KOPT-K1 (cell line): Measurements from ENCODE around the gene TPK1.
"Not testable (repeated sequence)": the region's sequence is repeated elsewhere in the genome, so short reads cannot be mapped to it uniquely, and the experiment has no call there.

Experiments used
- H3K27ac ChIP-seq: fragments of 200-600 bp; sonication (generic); 2 replicates; pipeline ENCODE4 v1.5.1; 2016; ENCODE audit warnings: antibody characterized with exemption, mild to moderate bottlenecking, low read depth, low read length; ENCODE audit not compliant: poor library complexity, severe bottlenecking
- H3K36me3 ChIP-seq: fragments of 200-600 bp; sonication (generic); 2 replicates; pipeline ENCODE4 v1.5.1; 2017; ENCODE audit warnings: antibody characterized with exemption, mild to moderate bottlenecking, low read length, moderate library complexity; ENCODE audit not compliant: insufficient read depth
- H3K9me3 ChIP-seq: fragments of 200-600 bp; sonication (generic); 2 replicates; pipeline ENCODE4 v1.5.1; 2017; ENCODE audit warnings: antibody characterized with exemption, low read length, mild to moderate bottlenecking; ENCODE audit not compliant: insufficient read depth, poor library complexity, severe bottlenecking

Gene TPK1

GRCh38 chr7:144805627-144806239 is 30.1 kb downstream of the TPK1 start:
- Histone ChIP-seq H3K27ac (no peak overlapping the region), H3K36me3 (no peaks in the 10 kb centered on the region), H3K9me3 (no peaks in the 10 kb centered on the region)

GRCh38 chr7:144800678-144801436 is 35.0 kb downstream of the TPK1 start:
- H3K36me3 ChIP-seq, H3K27ac ChIP-seq: not testable (repeated sequence)
- peaks cover 17% of the 10 kb centered on the region for H3K9me3 ChIP-seq

GRCh38 chr7:144796919-144797318 is 38.9 kb downstream of the TPK1 start:
- Histone ChIP-seq H3K27ac (no peak overlapping the region), H3K9me3 (peaks cover 17% of the 10 kb centered on the region), H3K36me3 (no peaks in the 10 kb centered on the region)

GRCh38 chr7:144792050-144792449 is 43.8 kb downstream of the TPK1 start:
- no peaks in the 10 kb centered on the region for H3K36me3 ChIP-seq
- H3K27ac ChIP-seq, result no peak overlapping the region
- H3K9me3 ChIP-seq, result peaks cover 8% of the 10 kb centered on the region

- Histone ChIP-seq H3K36me3 (no peaks in the 10 kb centered on the region), H3K27ac (no peak overlapping the region), H3K9me3 (peaks cover 2% of the 10 kb centered on the region)
These were observed 44.4 kb downstream of the TPK1 start for GRCh38 chr7:144791488-144791887.

DNA sequence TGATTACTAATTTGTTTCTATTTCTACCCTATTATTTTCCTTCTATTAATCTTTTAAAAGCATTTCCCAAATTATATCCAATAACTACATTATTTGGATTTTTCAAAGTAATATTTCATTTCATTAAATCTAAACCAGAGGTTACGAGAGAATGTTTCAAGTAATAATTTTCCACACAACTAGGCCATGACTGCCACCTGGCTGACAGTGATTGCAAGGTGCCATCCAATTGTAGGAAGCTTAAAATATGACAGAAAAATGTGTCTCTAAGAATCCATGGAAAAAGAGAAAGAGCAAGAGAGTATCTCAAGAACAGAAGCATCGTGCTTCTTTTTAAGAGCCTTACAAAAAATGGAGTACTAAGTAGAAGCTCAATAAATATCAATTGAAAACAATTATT is 48.7 kb downstream of the TPK1 start:
- Histone ChIP-seq H3K36me3 (no peaks in the 10 kb centered on the region), H3K9me3 (no peaks in the 10 kb centered on the region), H3K27ac (no peak overlapping the region)

GRCh38 chr7:144786522-144786921 is 49.3 kb downstream of the TPK1 start:
- H3K27ac ChIP-seq, result no peak overlapping the region
- H3K36me3 ChIP-seq, result no peaks in the 10 kb centered on the region
- H3K9me3 ChIP-seq, result no peaks in the 10 kb centered on the region

DNA sequence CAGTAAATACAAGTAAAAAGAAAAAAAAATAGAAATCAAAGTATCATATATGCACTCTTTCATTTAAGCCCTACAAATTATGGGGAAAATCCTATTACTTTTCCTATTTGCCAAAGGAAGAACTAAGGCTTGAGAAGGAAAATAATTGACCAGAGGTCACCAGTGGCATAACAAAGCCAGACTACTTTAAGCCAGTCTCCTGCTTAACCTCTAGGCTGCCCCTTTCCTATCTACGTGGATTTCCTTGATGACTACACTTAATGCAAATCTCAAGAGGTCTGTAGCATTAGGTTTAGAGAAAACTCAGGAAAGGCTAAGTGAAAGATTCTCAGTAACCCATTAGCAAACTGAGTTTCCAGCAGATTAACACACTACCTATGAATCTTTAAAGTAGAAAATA is 49.8 kb downstream of the TPK1 start:
- H3K9me3 ChIP-seq, result no peaks in the 10 kb centered on the region
- no peaks in the 10 kb centered on the region for H3K36me3 ChIP-seq
- H3K27ac ChIP-seq, result no peak overlapping the region

DNA sequence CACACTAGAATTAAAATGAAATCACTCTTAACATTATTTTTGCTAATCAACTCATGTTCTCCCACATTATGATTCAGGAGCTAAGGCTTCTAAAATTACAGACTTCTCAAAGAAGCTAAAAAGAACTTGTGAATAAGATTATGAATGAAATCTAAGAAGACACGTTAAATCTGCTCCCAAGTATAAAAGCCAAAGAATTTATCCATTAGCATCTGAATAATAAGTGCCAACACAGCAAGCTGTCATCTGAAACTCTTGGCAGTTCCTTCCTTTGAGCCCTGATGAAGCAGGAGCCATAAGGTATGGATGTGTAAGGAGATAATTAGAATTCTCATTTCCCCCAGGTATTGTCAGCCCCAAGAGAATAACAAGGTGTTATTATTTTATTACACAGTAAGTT is 50.3 kb downstream of the TPK1 start:
- Histone ChIP-seq H3K9me3 (no peaks in the 10 kb centered on the region), H3K36me3 (no peaks in the 10 kb centered on the region), H3K27ac (no peak overlapping the region)

GRCh38 chr7:144784943-144785342 is 50.9 kb downstream of the TPK1 start:
- Histone ChIP-seq H3K36me3 (no peaks in the 10 kb centered on the region), H3K9me3 (no peaks in the 10 kb centered on the region), H3K27ac (no peak overlapping the region)

GRCh38 chr7:144784441-144784840 is 51.4 kb downstream of the TPK1 start:
- Histone ChIP-seq H3K27ac (no peak overlapping the region), H3K9me3 (no peaks in the 10 kb centered on the region), H3K36me3 (no peaks in the 10 kb centered on the region)

GRCh38 chr7:144782883-144783282 is 53.0 kb downstream of the TPK1 start:
- Histone ChIP-seq H3K36me3 (no peaks in the 10 kb centered on the region), H3K9me3 (no peaks in the 10 kb centered on the region), H3K27ac (no peak overlapping the region)

DNA sequence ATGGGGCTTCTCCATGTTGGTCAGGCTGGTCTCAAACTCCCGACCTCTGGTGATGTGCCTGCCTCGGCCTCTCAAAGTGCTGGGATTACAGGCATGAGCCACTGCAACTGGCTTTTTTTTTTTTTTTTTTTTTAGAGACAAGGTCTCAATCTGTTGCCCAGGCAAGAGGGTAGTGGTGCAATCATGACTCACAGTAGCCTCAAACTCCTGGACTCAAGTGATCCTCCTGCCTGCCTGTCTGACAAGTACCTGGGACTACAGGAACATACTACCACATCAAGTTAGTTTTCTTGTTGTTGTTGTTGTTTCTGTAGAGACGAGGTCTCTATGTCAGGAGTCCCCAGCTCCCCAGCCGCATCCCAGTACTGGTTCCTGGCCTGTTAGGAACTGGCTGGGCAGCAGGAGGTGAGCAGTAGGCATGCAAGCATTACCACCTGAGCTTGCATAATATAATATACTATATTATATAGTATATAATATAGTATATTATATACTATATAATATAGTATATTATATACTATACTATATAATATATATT is 55.7 kb downstream of the TPK1 start:
- Histone ChIP-seq H3K36me3 (no peaks in the 10 kb centered on the region), H3K9me3 (no peaks in the 10 kb centered on the region), H3K27ac (no peak overlapping the region)

GRCh38 chr7:144777889-144778288 is 58.0 kb downstream of the TPK1 start:
- H3K9me3 ChIP-seq, H3K36me3 ChIP-seq, H3K27ac ChIP-seq: not testable (repeated sequence)

DNA sequence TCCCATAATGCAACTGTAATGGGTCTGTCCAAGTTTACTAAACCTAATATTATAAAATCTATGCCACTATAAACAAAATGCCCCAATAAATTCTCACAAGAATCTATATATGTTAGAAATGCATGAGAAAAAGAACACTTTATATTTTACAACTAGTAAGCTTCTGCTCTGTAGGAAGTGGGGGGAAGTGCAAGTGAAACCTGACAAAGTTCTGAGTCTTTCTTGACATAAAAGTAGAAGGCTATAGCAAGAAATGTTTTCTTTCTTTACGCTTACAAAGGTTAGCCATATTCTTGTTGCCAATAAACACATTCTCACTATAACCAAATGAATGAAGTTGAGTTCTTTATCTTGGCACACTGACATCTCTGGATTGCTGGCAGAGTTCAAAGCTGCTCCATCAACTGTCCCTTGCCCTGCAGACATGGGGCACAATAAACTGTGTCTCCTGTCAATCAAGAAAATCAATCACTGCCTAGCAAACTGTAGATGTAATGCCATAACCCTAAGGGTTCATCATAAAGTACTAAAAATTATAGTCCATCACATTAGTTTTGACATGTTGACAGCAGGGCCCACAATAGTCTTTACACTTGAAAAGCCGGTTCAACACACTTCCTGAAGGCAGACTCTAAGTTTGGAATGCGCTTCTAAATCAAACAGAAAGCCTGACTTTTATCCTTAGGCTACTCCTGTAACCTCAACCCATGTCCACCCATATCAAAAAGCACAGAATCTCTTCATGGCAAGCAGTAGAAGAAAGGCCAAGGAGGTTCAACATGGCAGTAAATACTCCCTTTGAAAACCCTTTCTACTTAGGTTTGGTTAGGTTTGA is 58.6 kb downstream of the TPK1 start:
- Histone ChIP-seq H3K27ac (no peak overlapping the region), H3K36me3 (no peaks in the 10 kb centered on the region), H3K9me3 (no peaks in the 10 kb centered on the region)
